T-helper 1 cell (primary cell): Measurements from ENCODE around the gene TRIML2.

Source experiments
- DNase-seq, 5 donors: peaks; one replicate each; pipeline ENCODE4 v3.0.0-alpha.2; 2012 to 2020
- total RNA-seq, 4 donors: gene quantifications; one replicate each; lab custom pipeline; 2026; lab: John Stamatoyannopoulos, UW

TRIML2 gene, protein sequence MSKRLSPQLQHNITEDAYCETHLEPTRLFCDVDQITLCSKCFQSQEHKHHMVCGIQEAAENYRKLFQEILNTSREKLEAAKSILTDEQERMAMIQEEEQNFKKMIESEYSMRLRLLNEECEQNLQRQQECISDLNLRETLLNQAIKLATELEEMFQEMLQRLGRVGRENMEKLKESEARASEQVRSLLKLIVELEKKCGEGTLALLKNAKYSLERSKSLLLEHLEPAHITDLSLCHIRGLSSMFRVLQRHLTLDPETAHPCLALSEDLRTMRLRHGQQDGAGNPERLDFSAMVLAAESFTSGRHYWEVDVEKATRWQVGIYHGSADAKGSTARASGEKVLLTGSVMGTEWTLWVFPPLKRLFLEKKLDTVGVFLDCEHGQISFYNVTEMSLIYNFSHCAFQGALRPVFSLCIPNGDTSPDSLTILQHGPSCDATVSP
- total RNA-seq: 0 reads per million in 4 donors

DNA sequence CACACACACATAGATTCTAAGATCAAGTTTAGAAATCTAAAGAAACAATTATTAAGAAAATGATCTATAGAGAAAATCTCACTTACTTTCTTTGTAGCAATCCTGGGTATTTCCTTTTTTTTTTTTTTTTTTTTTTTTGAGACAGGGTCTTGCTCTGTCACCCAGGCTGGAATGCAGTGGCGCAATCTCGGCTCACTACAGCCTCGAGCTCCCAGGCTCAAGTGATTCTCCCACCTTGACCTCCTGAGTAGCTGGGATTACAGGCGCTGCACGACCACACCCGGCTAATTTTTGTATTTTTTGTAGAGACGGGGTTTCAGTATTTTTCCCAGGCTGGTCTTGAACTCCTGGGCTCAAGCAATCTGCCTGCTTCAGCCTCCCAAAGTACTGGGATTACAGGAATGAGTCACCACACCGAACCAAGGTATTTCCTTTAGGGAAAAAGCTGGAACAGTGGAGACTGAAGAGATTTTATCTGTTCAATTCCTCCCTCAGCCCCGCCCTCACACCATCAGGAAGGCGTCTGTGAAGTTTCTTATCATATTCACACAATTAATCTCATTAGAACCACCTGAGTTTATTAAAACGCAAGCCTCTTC is at the start of gene TRIML2:
Gene TRIML2, minus strand, starts transcription at position 447 of the 599 bp plus-strand sequence. CDS start 4,235 bp downstream, outside the sequence.
- DNase-seq: no peak

DNA sequence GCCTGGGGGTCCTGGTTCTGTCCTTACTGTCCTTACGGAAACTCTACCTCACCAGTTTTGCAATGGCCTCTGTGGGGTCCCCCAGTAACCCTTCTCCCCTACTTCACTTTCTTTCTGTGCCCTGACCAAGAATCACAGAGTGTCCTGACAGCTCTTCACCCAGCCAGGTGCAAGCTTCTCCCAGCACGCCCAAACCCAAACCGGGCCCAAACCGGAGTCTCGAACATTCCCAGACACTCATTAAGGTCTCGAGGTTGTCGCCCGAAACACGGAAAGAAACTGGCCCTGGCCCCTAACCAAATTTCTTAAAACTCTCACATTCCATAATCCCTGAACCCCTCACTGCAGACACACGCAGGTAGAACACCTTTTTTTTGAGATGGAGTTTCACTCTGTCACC is 48.9 kb upstream of the TRIML2 start:
- no peak for DNase-seq

DNA sequence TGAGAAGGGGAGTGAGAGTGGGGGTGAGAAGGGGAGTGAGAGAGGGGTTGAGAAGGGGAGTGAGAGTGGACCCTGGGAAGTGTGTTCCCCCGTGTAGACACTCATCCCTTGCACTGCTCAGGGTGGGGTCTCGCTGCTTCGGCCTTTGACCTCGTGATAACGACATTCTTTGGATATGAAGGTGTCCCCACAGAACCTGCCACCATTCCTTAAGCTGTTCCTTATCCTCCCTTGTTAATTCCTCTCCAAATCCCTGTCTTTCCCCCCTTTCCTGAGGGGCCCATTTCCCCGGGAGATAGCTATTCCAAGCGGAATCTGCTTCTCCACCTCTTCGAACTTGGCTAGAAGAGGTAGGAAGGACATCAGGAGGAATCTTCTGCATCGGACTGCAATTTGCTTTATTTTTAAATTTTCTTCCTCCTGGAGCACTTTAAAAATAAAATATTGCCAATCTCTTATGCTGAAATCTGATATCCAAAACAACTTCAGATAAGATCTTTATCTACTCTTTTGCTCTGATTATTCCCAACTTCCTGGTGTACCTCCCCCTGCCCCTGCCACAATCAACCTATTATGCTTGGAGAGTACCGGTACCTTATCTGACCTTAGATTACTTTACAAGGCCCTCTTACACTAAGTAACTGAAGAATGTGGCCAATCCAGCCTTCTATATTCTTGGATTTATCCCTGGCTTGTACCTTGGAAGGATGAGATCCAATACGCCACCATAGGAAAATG is 45.4 kb upstream of the TRIML2 start:
- DNase-seq: no peak

DNA sequence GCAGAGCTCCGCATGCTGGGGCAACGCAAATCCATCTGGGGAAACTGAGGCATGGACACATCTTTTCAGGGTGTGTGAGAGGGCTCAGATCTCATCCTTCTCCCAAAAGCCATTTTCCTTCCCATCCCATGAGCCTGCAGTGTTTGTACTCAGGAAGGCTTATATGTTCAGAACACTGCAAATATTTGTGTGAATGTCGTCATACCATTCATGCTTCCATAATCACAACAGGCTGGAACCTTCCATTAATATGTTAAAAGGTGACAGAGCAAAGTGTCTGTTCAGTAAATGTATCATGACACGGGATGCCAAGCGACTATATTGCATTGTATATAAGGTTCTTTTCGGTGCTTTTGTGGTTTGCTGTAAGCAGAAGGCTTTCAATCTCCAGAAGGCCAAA is 38.4 kb upstream of the TRIML2 start:
- DNase-seq: no peak

DNA sequence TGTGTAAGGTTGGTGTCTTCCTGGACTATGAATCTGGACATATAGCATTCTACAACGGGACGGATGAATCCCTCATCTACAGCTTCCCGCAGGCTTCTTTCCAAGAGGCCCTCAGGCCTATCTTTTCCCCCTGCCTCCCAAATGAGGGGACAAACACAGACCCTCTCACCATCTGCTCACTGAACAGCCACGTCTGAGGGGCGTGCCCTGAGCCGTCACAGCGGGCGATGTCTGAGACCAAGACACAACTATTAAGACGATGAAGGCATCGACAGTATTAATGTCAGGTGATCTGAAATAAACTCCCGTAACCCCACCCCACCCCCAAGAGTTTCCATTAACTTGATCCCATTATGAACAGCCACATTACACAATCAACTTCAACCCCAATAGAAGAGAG is 37.8 kb upstream of the TRIML2 start:
- no peak for DNase-seq

DNA sequence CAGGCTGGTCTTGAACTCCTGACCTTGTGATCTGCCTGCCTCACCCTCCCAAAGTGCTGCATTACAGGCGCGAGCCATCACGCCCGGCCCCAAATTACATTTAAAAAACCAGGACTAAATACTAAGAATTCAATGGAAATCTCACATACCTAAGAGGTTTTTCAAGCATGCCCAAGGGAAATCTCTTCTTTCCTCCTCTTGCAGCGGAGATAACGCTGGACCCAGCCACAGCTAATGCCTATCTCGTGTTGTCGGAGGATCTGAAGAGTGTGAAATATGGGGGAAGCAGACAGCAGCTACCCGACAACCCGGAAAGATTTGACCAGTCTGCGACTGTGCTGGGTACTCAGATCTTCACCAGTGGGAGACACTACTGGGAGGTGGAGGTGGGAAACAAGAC is 37.2 kb upstream of the TRIML2 start:
- DNase-seq: no peak

DNA sequence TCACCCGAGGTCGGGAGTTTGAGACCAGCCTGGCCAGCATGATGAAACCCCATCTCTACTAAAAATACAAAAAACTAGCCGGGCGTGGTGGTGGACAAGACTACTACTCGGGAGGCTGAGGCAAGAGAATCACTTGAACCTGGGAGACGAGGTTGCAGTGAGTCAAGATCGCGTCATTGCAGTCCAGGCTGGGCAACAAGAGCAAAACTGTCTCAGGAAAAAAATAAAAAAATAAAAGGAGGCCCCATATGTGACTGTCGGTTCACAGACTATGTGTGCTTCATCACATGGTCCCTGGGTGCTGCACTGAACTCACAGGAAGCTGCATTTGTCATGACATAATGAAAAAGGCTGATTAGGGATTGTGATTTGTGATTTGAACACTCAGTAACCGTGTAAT is 36.2 kb upstream of the TRIML2 start:
- no peak for DNase-seq

DNA sequence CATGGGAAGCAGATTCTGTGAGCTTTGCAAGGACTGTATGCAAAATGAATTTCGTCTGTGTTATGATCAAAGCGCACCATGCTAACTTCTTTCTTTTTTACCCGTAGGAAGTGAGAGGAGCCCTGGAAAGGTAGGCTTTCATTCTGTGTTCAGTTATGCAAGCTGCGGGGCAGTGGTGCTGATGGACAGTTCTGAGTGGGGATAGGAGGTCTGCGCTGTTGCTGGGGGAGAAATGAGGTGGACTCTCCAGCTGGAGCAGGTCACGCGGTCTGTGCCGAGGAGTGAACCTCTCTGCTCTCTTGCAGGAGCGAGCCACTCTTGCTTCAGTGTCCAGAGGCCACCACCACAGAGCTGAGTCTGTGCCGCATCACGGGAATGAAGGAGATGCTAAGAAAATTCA is 34.3 kb upstream of the TRIML2 start:
- no peak for DNase-seq

DNA sequence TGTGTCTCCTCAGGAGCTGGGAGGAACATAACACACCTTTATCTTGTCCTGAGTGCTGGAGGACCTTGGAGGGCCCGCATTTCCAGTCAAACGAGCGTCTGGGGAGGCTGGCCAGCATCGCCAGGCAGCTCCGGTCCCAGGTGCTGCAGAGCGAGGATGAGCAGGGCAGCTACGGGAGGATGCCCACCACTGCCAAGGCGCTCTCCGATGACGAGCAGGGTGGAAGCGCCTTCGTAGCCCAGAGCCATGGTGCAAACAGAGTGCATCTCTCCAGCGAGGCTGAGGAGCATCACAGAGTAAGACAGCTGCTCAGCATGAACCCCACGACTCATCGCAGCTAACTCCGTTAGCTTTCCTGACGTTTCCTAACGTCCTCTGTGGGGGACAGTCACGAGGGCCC is 30.3 kb upstream of the TRIML2 start:
- DNase-seq: no peak

DNA sequence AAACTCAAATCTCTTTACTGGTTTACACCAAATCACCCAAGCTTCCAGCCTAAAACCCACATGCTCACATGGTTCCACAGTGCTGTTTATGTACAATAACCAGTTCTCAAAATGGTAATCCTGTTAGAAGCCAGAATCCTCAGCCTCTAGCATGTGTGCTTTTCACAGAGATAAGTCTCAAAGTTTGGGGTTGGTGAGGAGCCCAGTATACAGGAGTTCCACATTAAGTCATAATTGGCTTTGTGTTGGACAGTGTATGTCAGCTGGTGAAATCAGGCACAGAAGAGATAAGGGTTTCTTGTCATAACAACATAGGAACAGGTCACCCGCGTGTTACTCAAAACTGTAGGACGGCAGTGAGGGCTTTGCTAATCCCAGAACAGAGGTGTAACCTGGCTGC is 29.7 kb upstream of the TRIML2 start, which contains the start of gene TRIML1:
Gene TRIML1, plus strand, starts transcription at position 301 of the 400 bp plus-strand sequence. CDS start 118 bp downstream, outside the sequence.
- no peak for DNase-seq

DNA sequence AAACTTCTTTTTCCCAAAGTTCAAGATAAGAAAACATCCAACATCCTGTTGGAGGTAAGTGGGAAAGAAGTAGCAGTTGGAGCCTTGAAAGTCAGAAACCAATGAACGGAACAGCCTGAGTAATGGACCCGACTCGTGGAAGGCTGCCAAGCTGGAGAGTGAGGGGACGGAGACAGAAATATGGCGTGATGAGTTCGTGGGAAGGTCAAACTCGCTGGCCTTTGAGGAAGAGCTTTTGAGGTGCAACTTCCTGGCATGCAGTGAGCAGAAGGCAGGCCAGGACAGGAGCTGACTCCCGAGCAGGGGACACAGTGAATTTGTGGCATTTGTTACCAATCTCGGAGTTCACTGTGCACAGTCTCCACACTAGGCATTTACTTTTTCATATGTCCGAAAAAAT is 28.8 kb upstream of the TRIML2 start:
- DNase-seq: no peak

DNA sequence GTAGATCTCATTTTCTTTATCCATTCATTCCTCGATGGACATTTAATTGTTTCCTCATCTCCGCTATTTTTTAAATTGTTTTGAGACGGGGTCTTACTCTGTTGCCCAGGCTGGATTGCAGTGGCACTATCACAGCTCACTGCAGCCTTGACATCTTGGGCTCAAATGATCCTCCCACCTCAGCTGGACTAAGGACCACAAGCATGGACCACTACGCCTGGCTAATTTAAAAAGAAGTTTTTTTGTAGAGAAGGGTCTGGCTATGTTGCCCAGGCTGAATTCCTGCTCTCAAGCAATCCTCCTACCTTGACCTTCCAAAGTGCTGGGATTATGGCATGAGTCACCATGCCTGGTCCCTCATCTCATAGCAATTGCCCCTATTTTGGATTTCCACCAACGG is 22.8 kb upstream of the TRIML2 start:
- DNase-seq: no peak

DNA sequence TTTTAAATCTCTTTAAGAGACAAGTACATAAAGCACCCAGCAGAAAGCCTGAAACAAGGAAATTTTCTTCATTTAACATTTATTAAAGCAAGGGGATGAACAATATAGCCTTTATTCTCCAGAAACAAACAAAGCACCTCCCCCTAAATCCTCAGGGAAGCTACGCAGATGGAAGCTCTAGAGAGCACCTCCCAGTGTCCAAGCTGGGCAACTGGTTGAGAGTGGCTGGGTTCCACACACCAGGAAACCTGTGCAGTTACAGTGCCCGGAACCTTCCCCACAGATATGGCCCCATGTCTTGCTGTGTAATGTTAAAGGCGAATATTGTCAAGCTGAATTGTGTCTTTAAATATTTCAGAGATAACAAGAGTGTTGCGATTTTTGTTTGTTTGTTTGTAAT is 21.0 kb upstream of the TRIML2 start:
- no peak for DNase-seq

DNA sequence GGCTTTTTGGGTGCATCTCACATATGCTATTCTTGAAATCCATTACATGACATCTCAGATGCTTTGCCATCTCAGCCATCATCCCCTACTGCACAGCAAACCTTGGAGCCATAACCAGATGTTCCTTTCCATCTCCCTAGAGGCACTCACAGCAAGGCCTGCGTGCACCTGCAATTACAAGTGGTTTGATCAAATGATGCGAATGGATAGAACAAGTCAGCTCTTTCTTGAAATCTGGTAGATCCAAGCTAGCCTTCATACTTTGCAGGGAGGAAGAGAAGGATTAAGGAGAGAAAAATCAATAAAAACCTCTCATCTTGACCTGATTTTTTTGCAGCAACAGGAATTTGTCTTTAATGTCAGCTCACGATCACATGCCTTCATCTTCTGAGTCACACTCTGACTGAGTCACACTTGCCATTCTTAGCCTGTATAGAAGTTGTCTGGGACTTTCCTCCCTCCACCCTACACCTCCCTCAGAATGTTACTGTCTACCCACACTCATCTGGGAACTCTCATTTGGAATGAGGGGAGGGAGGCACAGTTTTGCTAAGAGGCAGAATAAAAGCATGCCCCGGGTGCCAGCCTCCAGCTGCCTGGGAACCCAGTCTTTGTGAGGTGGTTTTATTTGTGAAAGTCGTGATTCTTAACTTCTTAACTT is 17.9 kb upstream of the TRIML2 start:
- no peak for DNase-seq

DNA sequence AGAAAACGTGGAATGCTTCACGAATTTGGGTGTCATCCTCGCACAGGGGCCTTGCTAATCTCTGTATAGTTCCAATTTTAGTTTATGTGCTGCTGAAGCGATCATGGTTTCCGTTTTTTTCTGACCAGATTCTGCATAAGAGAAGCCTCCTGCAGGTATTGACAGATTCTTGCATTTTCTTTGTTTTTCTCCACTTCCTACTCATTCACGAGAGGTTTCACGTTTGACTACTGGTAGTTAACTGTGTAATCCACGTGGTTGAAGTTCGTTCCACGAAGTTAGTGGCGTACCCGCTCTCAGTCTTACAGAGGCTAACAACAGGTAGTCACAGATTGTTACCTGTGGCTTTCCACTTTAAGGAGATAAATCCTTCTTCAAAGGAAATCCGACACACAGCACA is 12.1 kb upstream of the TRIML2 start:
- DNase-seq: no peak

DNA sequence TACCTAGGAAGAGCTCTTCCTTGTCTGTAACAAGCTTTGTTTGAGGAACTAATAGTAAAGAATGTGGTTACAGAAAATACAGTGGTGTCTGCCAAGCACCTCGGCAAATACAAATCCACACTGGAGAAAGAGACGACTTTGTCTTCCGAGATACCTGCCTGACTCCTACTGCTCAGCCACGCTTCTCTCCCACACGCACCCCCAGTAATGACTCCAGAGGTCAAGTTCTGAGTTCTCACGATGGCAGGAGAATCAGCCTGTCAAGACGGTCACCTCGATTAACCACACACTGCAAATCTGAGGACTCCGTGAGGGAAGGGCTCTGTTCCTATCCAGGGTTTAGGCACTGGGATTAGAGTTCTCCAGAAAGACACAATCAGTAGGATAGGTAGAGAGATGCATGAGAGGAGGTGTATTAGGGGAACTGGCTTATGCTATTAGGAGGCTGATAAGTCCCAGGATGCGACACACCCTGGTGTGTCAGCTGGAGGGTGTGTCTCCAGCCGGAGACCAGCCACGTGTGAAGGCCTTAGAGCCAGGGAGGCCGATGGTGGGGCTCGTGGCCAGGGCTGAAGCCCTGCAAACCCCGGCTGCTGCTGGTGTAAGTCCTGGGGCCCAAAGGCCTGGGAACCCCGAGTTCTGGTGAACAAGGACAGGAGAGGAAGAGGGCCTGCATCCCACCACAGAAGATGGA is 8.4 kb upstream of the TRIML2 start:
- DNase-seq: no peak

DNA sequence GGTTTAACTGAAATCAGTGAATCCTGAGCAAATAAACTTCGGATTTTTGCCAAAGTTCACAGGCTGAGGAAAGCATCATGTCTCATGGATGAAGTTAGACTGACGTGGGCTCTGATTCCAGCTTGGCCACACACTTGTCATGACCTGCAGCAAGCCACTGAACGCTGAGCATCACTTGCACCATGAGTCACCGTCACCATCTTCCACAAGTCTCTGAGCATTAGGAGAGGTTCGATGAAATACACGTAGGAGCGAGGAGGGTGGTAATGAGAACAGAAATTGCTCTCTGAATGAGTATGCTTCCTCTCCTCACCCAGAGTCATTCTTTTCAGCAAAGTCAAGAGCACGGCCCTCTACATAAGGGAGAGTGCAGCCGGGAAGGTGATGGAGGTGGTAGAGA is 3.8 kb upstream of the TRIML2 start:
- no peak for DNase-seq

DNA sequence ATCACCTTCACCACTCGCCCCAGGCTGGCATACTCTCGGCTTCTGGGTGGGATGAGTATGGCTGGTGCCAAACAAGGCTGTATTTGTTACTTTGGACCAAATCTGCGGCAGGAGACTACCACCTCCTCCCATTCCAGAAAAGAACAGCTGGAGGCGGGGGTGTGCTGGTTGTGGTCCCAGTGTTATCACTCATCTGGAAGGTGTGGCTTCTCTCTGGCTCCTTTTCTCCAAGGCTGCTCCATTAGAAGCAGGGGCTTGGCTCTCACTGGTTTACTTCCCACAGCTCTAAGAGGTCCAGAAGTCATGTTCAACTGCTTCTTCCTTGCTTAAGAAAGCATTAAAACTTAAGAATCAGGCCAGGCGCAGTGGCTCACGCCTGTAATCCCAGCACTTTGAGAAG is 2.6 kb upstream of the TRIML2 start:
- no peak for DNase-seq

DNA sequence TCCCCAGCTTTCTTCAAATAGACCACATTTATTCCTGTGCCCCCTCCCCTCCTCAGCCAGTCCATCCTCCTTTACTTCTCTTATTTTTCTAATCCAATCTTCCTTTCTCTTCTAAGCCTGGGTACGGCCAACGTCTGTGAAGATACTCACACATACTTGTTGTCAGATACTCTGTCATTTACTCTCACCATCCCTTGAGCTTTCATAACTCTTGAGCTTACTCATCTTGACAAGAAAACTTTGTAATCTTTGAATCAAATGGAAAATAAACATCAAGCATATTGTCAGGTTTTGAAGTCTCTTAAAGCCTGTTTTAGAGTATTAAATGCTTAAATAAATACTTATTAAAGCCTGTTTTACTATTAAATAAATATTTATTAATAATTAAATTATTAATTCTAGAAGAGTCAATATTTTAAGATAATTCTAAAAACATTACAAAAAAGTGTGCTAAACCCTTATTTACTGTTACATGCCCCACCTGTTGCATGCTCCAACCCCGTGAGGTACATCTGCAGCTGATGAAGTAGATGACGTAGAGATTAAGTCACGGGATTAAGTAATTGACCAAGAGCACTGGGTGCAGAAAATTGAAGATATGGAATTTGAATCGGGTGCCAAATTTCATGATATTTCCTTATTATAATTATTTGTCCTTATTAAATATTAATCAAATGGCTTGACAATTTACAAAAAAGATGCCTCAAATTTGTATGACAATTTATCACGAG is 1.5 kb upstream of the TRIML2 start:
- no peak for DNase-seq

DNA sequence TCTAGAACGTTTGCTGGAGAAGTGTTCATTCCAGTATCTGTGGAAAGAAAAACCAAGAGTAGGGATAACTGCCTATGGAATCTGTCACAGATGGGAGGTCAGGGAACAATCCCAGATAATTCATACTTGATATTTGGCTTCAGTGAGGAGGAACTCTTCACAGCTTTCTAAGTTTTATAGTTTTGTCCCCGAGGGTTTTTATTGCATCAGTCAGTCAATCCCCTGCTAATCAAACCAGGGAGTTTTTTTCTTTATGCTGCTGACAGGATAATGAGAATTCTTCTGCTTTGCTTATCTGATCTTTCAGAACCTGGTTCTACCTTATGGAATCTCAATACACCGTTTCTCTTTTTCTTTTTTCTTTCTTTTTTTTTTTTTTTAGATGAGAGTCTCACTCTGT is 633 bp upstream of the TRIML2 start:
- no peak for DNase-seq

DNA sequence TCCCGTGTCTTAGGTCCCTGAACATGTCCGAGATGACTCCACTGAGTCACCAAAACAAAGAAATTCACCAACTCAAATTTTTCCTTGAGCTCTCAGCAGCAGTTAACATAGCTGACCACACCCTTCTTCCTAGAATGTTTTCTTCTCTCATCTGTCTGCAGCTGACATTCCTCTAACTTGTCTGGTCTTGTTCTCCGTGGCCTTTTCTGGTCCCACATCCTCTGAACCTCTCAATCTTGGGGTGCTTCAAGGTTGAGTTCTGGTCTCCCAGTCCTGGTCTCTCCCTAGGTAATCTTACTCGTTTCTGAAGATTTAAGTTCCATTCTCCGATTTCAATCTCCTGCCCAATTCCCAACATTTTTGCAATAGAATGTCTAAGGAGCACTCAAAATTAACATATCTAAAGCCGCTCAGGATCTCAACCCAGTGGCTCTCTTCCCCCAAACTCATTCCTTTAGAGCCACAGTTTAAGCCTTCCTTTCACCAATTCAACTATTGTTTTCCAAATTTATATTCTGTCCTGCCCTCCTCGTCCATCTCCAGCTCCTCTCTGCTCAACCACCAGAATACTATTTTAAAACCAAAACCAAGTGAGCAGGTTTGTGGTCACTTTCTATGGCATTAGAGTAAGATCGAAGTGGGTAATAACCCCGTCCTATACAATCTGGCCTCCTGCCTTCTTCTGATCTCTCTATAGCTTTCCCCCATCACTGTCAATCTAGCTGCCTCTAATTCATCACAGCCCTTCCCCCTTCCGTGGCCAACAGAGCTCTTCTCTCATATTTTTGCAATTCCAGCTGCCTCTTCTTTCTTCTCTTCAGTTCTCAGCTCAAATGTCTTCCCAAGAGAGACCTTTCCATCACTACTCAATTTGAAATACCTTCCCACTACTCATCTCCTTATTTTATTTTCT is 1.2 kb downstream of the TRIML2 start:
- DNase-seq: no peak
